GM12878 (cell line): Measurements from ENCODE around the gene KRAS. TPM values are rescaled to one million over a fixed set of nuclear protein-coding genes. Genes with fewer than 3 reads are reported as not detected.

ENCODE experiments used
- ATAC-seq: fragments of 200-7000 bp; cut with Tn5 transposase; 3 replicates; pipeline ENCODE4 v1.9.1; 2020; ENCODE audit warnings: mild to moderate bottlenecking, moderate library complexity
- BruUV-seq: library from RNA; stranded (reverse); fragments of 400-500 nt; replicated peaks from 2 replicates; lab custom pipeline; 2021; lab: Mats Ljungman, UMichigan
- CTCF ChIA-PET: fragments of 300-600 bp; sonication (Branson Sonifier 250); formaldehyde crosslinking; extraction: SDS; loops from one replicate; lab custom pipeline; 2021; ENCODE audit warnings: inconsistent platforms; lab: Yijun Ruan, JAX
- POLR2A ChIA-PET: fragments of 350-600 bp; formaldehyde crosslinking; extraction: SDS; loops from one replicate; lab custom pipeline; 2021; ENCODE audit warnings: inconsistent platforms; lab: Charles Lee
- RAD21 ChIA-PET: fragments of 300-600 bp; sonication (Branson Sonifier 250); formaldehyde crosslinking; loops from one replicate; lab custom pipeline; 2023; ENCODE audit warnings: antibody characterized with exemption; ENCODE audit not compliant: unreplicated experiment; lab: Charles Lee
- SMC1A ChIA-PET: fragments of 300-600 bp; sonication (Branson Sonifier 250); formaldehyde crosslinking; loops from one replicate; lab custom pipeline; 2023; ENCODE audit not compliant: unreplicated experiment, uncharacterized antibody; lab: Charles Lee
- DNase-seq: peaks from one replicate; pipeline ENCODE4 v3.0.0-alpha.2; 2011; ENCODE audit warnings: low read depth, low spot score
- FAIRE-seq: peaks from 3 replicates; lab custom pipeline; 2011; peaks lifted over from hg19 to GRCh38; lab: Jason Lieb, UNC
- H2AFZ ChIP-seq: 2 replicates; pipeline ENCODE4 v1.6.0; 2011; ENCODE audit warnings: low read depth, low read length, control low read depth; ENCODE audit not compliant: control insufficient read depth
- H3K27ac ChIP-seq: 2 replicates; pipeline ENCODE4 v1.5.1; 2011; ENCODE audit warnings: control low read depth; ENCODE audit not compliant: control insufficient read depth, insufficient read depth
- H3K27me3 ChIP-seq, 2 experiments: replicated peaks in 1 of 2; 2 replicates each; pipeline versions ENCODE4 v1.6.0 to v1.6.1; 2011; ENCODE audit warnings: low read length in 1 of 2; ENCODE audit not compliant: control insufficient read depth in 2 of 2, insufficient read depth in 2 of 2
- H3K36me3 ChIP-seq, 2 experiments: 2 replicates each; pipeline ENCODE4 v1.5.1; 2011; ENCODE audit warnings: low read length in 1 of 2; ENCODE audit not compliant: control insufficient read depth in 2 of 2, insufficient read depth in 2 of 2
- H3K4me1 ChIP-seq: 2 replicates; pipeline ENCODE4 v1.6.1; 2011; ENCODE audit warnings: mild to moderate bottlenecking, low read length, moderate library complexity, mixed read lengths; ENCODE audit not compliant: control insufficient read depth, insufficient read depth
- H3K4me2 ChIP-seq: 2 replicates; pipeline ENCODE4 v1.6.0; 2011; ENCODE audit warnings: control low read depth; ENCODE audit not compliant: control insufficient read depth, insufficient read depth
- H3K4me3 ChIP-seq: fragments of 200-600 bp; sonication (generic); 2 replicates; pipeline ENCODE4 v1.5.1; 2016
- H3K79me2 ChIP-seq: 2 replicates; pipeline ENCODE4 v1.6.0; 2011; ENCODE audit warnings: low read length; ENCODE audit not compliant: control insufficient read depth, insufficient read depth
- H3K9ac ChIP-seq: 2 replicates; pipeline ENCODE4 v1.8.0; 2011; ENCODE audit warnings: low read length, control low read depth, mixed read lengths; ENCODE audit not compliant: control insufficient read depth, insufficient read depth
- H3K9me3 ChIP-seq: replicated peaks from 3 replicates; pipeline ENCODE4 v1.5.1; 2011; ENCODE audit warnings: mild to moderate bottlenecking, low read length; ENCODE audit not compliant: control insufficient read depth, insufficient read depth
- H4K20me1 ChIP-seq: 2 replicates; pipeline ENCODE4 v1.6.0; 2011; ENCODE audit not compliant: control insufficient read depth, insufficient read depth
- ESRRA ChIP-seq: IDR thresholded peaks from 2 replicates; pipeline ENCODE4 v1.6.1; 2012; ENCODE audit warnings: mild to moderate bottlenecking, low read length, improper control_type of control experiment
- FOXM1 ChIP-seq: IDR thresholded peaks from 2 replicates; pipeline ENCODE4 v1.6.1; 2012; ENCODE audit warnings: low read depth, mild to moderate bottlenecking, inconsistent platforms, low read length, moderate library complexity
- GABPA ChIP-seq: IDR thresholded peaks from 2 replicates; pipeline ENCODE4 v1.6.1; 2014; ENCODE audit warnings: antibody characterized with exemption, low read depth, mild to moderate bottlenecking, inconsistent platforms
- IKZF1 ChIP-seq: fragments of 450-650 bp; conservative IDR thresholded peaks from 2 replicates; pipeline ENCODE4 v1.6.1; 2017; ENCODE audit warnings: antibody characterized with exemption, mild to moderate bottlenecking
- KLF5 ChIP-seq: fragments of 450-650 bp; IDR thresholded peaks from 2 replicates; pipeline ENCODE4 v1.6.1; 2014; ENCODE audit warnings: mild to moderate bottlenecking; ENCODE audit not compliant: partially characterized antibody
- POLR2AphosphoS5 ChIP-seq: IDR thresholded peaks from 2 replicates; pipeline ENCODE4 v1.6.1; 2011; ENCODE audit warnings: mild to moderate bottlenecking, low read length, inconsistent platforms
- RAD21 ChIP-seq: IDR thresholded peaks from 2 replicates; pipeline ENCODE4 v1.6.1; 2011; ENCODE audit warnings: mild to moderate bottlenecking, low read depth, low read length, moderate library complexity; ENCODE audit not compliant: insufficient read depth
- RBBP5 ChIP-seq: fragments of 200-600 bp; sonication (generic); conservative IDR thresholded peaks from 2 replicates; pipeline ENCODE4 v1.6.1; 2016
- STAT3 ChIP-seq: IDR thresholded peaks from 2 replicates; pipeline ENCODE4 v1.6.1; 2011; ENCODE audit warnings: low read depth, low read length, improper control_type of control experiment
- ZNF24 ChIP-seq: fragments of 450-650 bp; IDR thresholded peaks from 2 replicates; pipeline ENCODE4 v1.6.1; 2017; ENCODE audit warnings: antibody characterized with exemption, mild to moderate bottlenecking
- in situ Hi-C: fragments of 300-500 bp; cut with MboI; formaldehyde crosslinking; loops from 9 replicates; pipeline ENCODE4 v1.14.3; 2018; ENCODE audit warnings: mixed read lengths
- intact Hi-C: fragments of 100-400 bp; cut with micrococcal nuclease; formaldehyde crosslinking; loops from one replicate; pipeline ENCODE4 v1.14.2; 2022; ENCODE audit not compliant: unreplicated experiment
- polyA plus RNA-seq, 11 experiments: library from polyadenylated mRNA; depleted of rRNA in 4 of 11; unstranded in 6 of 11; stranded (reverse) in 5 of 11; fragments of >200 nt; fragmentation: Nextera tagmentation in 4 of 11; fragmentation: Illumina TruSeq in 1 of 11; extraction: Ambion mirVana in 4 of 11; extraction: Trizol in 1 of 11; gene quantifications; 1 replicate in 1 of 11; 2 replicates in 10 of 11; pipeline versions ENCODE4 v1.2.1 to v1.2.3, GENCODE V29; 2011 to 2016; ENCODE audit warnings: inconsistent platforms in 2 of 11, missing spikeins in 2 of 11, low read depth in 1 of 11
- total RNA-seq, 4 experiments: library from RNA; depleted of rRNA in 3 of 4; stranded (reverse); fragments of >200 nt in 3 of 4; fragmentation: Illumina TruSeq in 1 of 4; extraction: Trizol in 1 of 4; gene quantifications; 2 replicates each; pipeline versions ENCODE4 v1.2.1 to v1.2.3, GENCODE V29; 2013 to 2021
- TF ChIP-seq, protein P1 (sequence below): IDR thresholded peaks from 2 replicates; pipeline ENCODE4 v1.6.1; 2012; ENCODE audit warnings: low read length, inconsistent platforms
- TF ChIP-seq, protein P2 (sequence below): IDR thresholded peaks from 2 replicates; pipeline ENCODE4 v1.6.1; 2012; ENCODE audit warnings: mild to moderate bottlenecking, low read depth, low read length
- TF ChIP-seq, protein P3 (sequence below): fragments of 450-650 bp; IDR thresholded peaks from 2 replicates; pipeline ENCODE4 v1.6.1; 2017; ENCODE audit warnings: mild to moderate bottlenecking, moderate library complexity
- TF ChIP-seq, protein P4 (sequence below), 3 experiments: IDR thresholded peaks in 2 of 3; conservative IDR thresholded peaks in 1 of 3; 2 replicates each; pipeline ENCODE4 v1.5.1; 2011; ENCODE audit warnings: low read depth in 3 of 3, low read length in 3 of 3, mild to moderate bottlenecking in 3 of 3, control low read depth in 2 of 3, moderate library complexity in 2 of 3, inconsistent platforms in 1 of 3, mixed read lengths in 1 of 3; ENCODE audit not compliant: control insufficient read depth in 2 of 3, insufficient read depth in 1 of 3; ENCODE audit errors: extremely low read depth in 1 of 3

The KRAS gene
- total and polyA plus RNA-seq, 10 of the 15 experiments (the other 5 are each of a cell fraction or from before 2014, with no cell fraction given): 3.1 to 23.8 (median 8.0) TPM

DNA sequence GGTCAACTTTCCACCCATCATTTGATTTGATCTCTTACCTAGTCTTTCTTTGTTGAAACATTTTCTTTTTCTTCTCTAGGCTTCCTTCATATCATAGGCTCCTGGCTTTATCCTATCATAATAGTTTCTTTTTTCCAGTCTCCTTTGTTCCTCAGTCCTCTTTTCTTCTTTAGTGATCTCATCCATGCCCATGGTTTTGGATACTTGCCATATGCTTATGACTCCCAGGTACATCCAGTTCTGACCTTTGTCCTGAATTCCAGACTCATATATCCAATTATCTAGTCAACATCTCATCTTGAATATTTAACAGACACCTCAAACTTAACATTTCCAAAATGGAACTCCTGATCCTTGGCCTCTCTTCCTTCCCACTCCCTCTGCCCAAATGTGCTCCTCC is 36.1 kb upstream of the KRAS start:
- no peaks in the 10 kb centered on the region for H4K20me1 ChIP-seq
- H3K4me1 ChIP-seq: no peaks in the 10 kb centered on the region
- H3K4me2 ChIP-seq: no peak overlapping the region
- no peaks in the 10 kb centered on the region; the same call in 1 of the 3 replicates for H3K9me3 ChIP-seq
- no TSS peak for BruUV-seq
- POLR2A ChIA-PET: interaction anchor here (0.5 kb wide), 1 partner anchor 76 kb away, joined by 6 read pairs; no protein-coding TSS in a partner anchor
- in situ Hi-C loops: no loop called here
- RAD21 ChIA-PET: no interaction called here
- ATAC-seq (no peak), DNase-seq (no peak), FAIRE-seq (no peak)
- H3K79me2 ChIP-seq: no peaks in the 10 kb centered on the region
- intact Hi-C loops: no loop called here
- H2AFZ ChIP-seq: no peak overlapping the region
- H3K27ac ChIP-seq: no peak overlapping the region
- H3K36me3 ChIP-seq: no peaks in the 10 kb centered on the region
- CTCF ChIA-PET: no interaction called here
- no peak overlapping the region for H3K9ac ChIP-seq
- SMC1A ChIA-PET: no interaction called here
- H3K27me3 ChIP-seq: no peaks in the 10 kb centered on the region
- H3K4me3 ChIP-seq: no peak overlapping the region
- TF ChIP-seq FOXM1 (no peak), ESRRA (no peak), POLR2AphosphoS5 (no peak), GABPA (no peak), ZNF24 (no peak), KLF5 (no peak), RAD21 (no peak), IKZF1 (no peak), RBBP5 (no peak), STAT3 (no peak)
- TF ChIP-seq, protein P1, sequence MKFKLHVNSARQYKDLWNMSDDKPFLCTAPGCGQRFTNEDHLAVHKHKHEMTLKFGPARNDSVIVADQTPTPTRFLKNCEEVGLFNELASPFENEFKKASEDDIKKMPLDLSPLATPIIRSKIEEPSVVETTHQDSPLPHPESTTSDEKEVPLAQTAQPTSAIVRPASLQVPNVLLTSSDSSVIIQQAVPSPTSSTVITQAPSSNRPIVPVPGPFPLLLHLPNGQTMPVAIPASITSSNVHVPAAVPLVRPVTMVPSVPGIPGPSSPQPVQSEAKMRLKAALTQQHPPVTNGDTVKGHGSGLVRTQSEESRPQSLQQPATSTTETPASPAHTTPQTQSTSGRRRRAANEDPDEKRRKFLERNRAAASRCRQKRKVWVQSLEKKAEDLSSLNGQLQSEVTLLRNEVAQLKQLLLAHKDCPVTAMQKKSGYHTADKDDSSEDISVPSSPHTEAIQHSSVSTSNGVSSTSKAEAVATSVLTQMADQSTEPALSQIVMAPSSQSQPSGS: no peak
- TF ChIP-seq, protein P2, sequence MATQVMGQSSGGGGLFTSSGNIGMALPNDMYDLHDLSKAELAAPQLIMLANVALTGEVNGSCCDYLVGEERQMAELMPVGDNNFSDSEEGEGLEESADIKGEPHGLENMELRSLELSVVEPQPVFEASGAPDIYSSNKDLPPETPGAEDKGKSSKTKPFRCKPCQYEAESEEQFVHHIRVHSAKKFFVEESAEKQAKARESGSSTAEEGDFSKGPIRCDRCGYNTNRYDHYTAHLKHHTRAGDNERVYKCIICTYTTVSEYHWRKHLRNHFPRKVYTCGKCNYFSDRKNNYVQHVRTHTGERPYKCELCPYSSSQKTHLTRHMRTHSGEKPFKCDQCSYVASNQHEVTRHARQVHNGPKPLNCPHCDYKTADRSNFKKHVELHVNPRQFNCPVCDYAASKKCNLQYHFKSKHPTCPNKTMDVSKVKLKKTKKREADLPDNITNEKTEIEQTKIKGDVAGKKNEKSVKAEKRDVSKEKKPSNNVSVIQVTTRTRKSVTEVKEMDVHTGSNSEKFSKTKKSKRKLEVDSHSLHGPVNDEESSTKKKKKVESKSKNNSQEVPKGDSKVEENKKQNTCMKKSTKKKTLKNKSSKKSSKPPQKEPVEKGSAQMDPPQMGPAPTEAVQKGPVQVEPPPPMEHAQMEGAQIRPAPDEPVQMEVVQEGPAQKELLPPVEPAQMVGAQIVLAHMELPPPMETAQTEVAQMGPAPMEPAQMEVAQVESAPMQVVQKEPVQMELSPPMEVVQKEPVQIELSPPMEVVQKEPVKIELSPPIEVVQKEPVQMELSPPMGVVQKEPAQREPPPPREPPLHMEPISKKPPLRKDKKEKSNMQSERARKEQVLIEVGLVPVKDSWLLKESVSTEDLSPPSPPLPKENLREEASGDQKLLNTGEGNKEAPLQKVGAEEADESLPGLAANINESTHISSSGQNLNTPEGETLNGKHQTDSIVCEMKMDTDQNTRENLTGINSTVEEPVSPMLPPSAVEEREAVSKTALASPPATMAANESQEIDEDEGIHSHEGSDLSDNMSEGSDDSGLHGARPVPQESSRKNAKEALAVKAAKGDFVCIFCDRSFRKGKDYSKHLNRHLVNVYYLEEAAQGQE: no peak
- TF ChIP-seq, protein P3, sequence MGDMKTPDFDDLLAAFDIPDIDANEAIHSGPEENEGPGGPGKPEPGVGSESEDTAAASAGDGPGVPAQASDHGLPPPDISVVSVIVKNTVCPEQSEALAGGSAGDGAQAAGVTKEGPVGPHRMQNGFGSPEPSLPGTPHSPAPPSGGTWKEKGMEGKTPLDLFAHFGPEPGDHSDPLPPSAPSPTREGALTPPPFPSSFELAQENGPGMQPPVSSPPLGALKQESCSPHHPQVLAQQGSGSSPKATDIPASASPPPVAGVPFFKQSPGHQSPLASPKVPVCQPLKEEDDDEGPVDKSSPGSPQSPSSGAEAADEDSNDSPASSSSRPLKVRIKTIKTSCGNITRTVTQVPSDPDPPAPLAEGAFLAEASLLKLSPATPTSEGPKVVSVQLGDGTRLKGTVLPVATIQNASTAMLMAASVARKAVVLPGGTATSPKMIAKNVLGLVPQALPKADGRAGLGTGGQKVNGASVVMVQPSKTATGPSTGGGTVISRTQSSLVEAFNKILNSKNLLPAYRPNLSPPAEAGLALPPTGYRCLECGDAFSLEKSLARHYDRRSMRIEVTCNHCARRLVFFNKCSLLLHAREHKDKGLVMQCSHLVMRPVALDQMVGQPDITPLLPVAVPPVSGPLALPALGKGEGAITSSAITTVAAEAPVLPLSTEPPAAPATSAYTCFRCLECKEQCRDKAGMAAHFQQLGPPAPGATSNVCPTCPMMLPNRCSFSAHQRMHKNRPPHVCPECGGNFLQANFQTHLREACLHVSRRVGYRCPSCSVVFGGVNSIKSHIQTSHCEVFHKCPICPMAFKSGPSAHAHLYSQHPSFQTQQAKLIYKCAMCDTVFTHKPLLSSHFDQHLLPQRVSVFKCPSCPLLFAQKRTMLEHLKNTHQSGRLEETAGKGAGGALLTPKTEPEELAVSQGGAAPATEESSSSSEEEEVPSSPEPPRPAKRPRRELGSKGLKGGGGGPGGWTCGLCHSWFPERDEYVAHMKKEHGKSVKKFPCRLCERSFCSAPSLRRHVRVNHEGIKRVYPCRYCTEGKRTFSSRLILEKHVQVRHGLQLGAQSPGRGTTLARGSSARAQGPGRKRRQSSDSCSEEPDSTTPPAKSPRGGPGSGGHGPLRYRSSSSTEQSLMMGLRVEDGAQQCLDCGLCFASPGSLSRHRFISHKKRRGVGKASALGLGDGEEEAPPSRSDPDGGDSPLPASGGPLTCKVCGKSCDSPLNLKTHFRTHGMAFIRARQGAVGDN: no peak
- TF ChIP-seq, protein P4, sequence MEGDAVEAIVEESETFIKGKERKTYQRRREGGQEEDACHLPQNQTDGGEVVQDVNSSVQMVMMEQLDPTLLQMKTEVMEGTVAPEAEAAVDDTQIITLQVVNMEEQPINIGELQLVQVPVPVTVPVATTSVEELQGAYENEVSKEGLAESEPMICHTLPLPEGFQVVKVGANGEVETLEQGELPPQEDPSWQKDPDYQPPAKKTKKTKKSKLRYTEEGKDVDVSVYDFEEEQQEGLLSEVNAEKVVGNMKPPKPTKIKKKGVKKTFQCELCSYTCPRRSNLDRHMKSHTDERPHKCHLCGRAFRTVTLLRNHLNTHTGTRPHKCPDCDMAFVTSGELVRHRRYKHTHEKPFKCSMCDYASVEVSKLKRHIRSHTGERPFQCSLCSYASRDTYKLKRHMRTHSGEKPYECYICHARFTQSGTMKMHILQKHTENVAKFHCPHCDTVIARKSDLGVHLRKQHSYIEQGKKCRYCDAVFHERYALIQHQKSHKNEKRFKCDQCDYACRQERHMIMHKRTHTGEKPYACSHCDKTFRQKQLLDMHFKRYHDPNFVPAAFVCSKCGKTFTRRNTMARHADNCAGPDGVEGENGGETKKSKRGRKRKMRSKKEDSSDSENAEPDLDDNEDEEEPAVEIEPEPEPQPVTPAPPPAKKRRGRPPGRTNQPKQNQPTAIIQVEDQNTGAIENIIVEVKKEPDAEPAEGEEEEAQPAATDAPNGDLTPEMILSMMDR (IDR thresholded peaks at IDR 0.05 in 2 of 3, conservative IDR thresholded peaks at IDR 0.05 in 1 of 3; ENCODE audit: control insufficient read depth in 2 of 3, extremely low read depth in 1 of 3, insufficient read depth in 1 of 3, low read depth in 3 of 3, low read length in 3 of 3): no peak
